ENCODE results near the gene PLA2G4D. TPM values are rescaled to one million over a fixed set of nuclear protein-coding genes. Genes with fewer than 3 reads are reported as not detected.

The PLA2G4D gene
- total RNA-seq, 1 donor from 2014 or later, result not detected

DNA sequence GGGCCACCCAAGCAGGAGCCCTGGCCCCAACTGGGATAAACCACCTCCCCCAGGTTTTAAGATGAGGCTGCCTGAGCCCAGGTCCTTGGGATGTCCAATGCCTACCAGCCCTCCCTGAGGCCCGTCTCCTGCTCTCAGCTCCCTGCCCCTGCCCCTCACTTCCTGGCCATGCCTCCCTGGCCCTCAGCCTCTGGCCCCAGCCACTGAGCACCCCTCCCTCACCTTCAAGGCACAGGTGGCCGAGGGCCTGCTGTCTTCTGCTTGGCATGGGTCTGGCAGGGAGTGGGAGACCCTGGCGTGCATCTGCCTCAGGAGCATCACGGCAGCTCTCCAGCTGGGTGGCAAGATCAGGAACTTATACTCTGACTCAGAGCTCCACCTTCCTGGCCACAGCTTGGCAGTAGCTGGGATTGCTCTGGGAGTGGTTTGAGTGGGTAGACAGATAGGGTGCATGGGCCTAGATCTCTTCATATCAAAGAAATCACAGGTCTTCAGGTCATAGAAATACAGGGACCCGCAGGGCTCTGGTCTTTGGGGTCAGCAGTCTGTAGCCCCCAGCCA is 73.6 kb downstream of the PLA2G4D start, which contains the start of gene PLA2G4E:
TSS of gene PLA2G4E (minus strand) at position 330 of the 561 bp plus-strand sequence. CDS start at position 318, 12 bp downstream.
- DNase-seq (ENCODE audit: low spot score), result no peak

DNA sequence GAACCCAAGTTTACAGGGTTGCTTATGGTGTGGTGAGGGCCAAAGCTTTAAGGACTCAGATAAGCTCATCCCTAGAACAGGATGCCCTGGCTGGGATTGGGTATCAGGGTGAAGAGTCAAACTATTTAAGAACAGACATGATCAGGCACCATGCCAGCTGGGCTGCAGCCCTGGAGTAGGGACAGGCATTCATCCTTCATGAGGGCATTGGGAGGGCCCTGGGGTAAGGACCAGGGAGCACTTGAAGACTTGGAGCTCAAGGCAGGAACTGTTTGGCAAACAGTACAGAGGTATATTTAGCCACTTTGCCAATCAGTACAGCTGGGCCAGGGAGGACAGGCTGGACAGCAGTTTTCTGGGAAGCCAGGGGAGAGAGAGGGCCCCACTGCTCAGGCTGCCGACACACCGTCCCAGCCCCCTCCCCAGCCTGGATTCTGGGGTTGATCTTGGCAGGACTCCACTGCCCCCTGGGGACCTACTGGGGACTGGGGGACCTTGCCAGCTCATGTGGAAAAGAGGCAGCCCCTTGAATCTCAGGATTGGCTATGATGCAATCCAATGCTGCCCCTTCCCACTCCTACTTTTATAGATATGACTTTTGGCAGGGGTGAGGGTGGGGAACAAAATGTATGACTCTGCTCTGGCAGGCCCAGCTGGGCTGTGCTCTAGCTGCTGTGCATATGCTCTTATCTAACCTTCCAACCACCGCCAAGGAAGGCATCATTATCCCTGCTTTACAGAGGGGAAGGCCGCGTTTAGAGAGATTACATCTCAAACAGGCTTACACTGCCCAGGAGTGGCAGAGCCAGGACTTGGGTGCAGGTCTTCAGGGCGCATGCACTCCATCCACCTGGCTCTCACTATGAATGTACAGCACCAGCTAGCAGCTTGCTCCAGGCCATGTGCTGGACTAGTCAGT is 75.8 kb downstream of the PLA2G4D start:
- DNase-seq (ENCODE audit: low spot score), result no peak

Other genes starting within 250 kb of the PLA2G4D start
- 7.1 TPM for gene SPTBN5, start 200.5 kb downstream of the PLA2G4D start, total RNA-seq
- gene EHD4, start 122.0 kb downstream of the PLA2G4D start, total RNA-seq, result 39.7 TPM
- 0.09 TPM for gene PLA2G4E, start 73.5 kb downstream of the PLA2G4D start, total RNA-seq
- gene PLA2G4F, start 62.1 kb upstream of the PLA2G4D start, total RNA-seq, result 3.2 TPM
- 75.1 TPM for gene VPS39, start 113.7 kb upstream of the PLA2G4D start, total RNA-seq
- gene GANC, start 178.6 kb upstream of the PLA2G4D start, total RNA-seq, result 31.6 TPM
- gene TMEM87A, start 178.9 kb upstream of the PLA2G4D start, total RNA-seq, result 46.2 TPM

Measured in mucosa of gallbladder (tissue), 1 donor.